HG02973 (cell line): ENCODE measurements around the gene CEP63.

Experiments used
- ATAC-seq: cut with Tn5 transposase; IDR thresholded peaks from one replicate; pipeline ENCODE4 v1.9.1; 2021; ENCODE audit warnings: moderate library complexity; ENCODE audit not compliant: unreplicated experiment

Gene CEP63

GRCh38 chr3:134623615-134624245 is 137.9 kb downstream of the CEP63 start:
- no peak for ATAC-seq
